ENCODE results near the gene ANLN. TPM values are rescaled to one million over a fixed set of nuclear protein-coding genes. Genes with fewer than 3 reads are reported as not detected.
A peak's percentile ranks its signal among the peaks of the same experiment; 100 is the strongest.

ANLN gene
- total RNA-seq, 1 experiment from 2014 or later = 78.9 TPM

- no peak for TF ChIP-seq CTCF (conservative IDR thresholded peaks at IDR 0.05)
- Histone ChIP-seq H3K27me3 (ENCODE audit: insufficient read depth, low read length) (no peaks in the 10 kb centered on the region), H4K5ac (ENCODE audit: insufficient read length, low read depth, low read length) (no peak overlapping the region), H2BK120ac (ENCODE audit: low read depth, low read length, poor library complexity, severe bottlenecking) (no peak overlapping the region), H2BK5ac (ENCODE audit: insufficient read length, low read length) (no peak overlapping the region), H3T11ph (ENCODE audit: low read length) (no peak overlapping the region), H3K23me2 (ENCODE audit: insufficient read length, low read depth, low read length, poor library complexity, severe bottlenecking) (no peaks in the 10 kb centered on the region), H4K91ac (ENCODE audit: insufficient read length, low read depth, low read length) (no peak overlapping the region), H4K8ac (replicated peaks; ENCODE audit: insufficient read length, low read depth, low read length) (no peak overlapping the region), H3K23ac (ENCODE audit: insufficient read length, low read depth, low read length) (no peak overlapping the region), H3K4me2 (ENCODE audit: insufficient read depth, insufficient read length, low read length) (no peak overlapping the region), H3K79me2 (ENCODE audit: insufficient read depth, low read length) (no peaks in the 10 kb centered on the region), H3K9ac (ENCODE audit: extremely low read depth, insufficient read length, low read length) (no peak overlapping the region), H3K9me3 (ENCODE audit: control insufficient read depth, low read depth, low read length) (no peaks in the 10 kb centered on the region), H3K4me1 (ENCODE audit: insufficient read depth, low read length) (no peaks in the 10 kb centered on the region), H2AFZ (ENCODE audit: low read length) (no peak overlapping the region), H3K18ac (ENCODE audit: insufficient read length, low read depth, low read length) (no peak overlapping the region), H2BK12ac (ENCODE audit: insufficient read length, low read depth, low read length) (no peak overlapping the region), H2AK5ac (ENCODE audit: insufficient read length, low read length) (no peak overlapping the region), H3K27ac (ENCODE audit: insufficient read length, low read depth, low read length) (no peak overlapping the region), H2BK20ac (ENCODE audit: low read depth, low read length, poor library complexity, severe bottlenecking) (no peak overlapping the region), H3K14ac (ENCODE audit: insufficient read depth, low read length) (no peak overlapping the region), H3K56ac (ENCODE audit: insufficient read length, low read depth, low read length) (no peak overlapping the region), H3K79me1 (ENCODE audit: insufficient read depth, low read depth, low read length, poor library complexity, severe bottlenecking) (no peaks in the 10 kb centered on the region), H2BK15ac (ENCODE audit: low read depth, low read length) (no peak overlapping the region), H4K20me1 (ENCODE audit: control insufficient read depth, insufficient read depth, insufficient read length) (no peaks in the 10 kb centered on the region), H3K4ac (ENCODE audit: low read depth, low read length) (no peak overlapping the region)
- Mint-ChIP-seq H3K27ac (0 out of 7 replicates have a peak overlapping the region, but pooled peaks of 1 of the 3 experiments have one; percentile 38), H3K36me3 (ENCODE audit: insufficient read depth in 1 of 3, low read depth in 3 of 3) (peaks cover 21 to 42% (median 37%) of the 10 kb centered on the region in 3 experiments; a peak in 6 of 7 replicates), H3K27me3 (ENCODE audit: low read depth) (no peaks in the 10 kb centered on the region), H3K9me3 (no peaks in the 10 kb centered on the region), H3K4me3 (no peak overlapping the region), H3K4me1 (peaks cover 11 to 12% of the 10 kb centered on the region in 2 experiments)
- no peak for DNase-seq
- no CpG with 5 or more reads among the region's 8 CpGs for WGBS (ENCODE audit: extremely low coverage, insufficient read length, low lambda C conversion rate)
These were observed 18.2 kb downstream of the ANLN start for GRCh38 chr7:36407636-36408550.

Measured in H9 (cell line).